ENCODE results near the gene AK1. TPM values are rescaled to one million over a fixed set of nuclear protein-coding genes. Genes with fewer than 3 reads are reported as not detected.

The AK1 gene
- total and polyA plus RNA-seq, 10 of the 15 experiments (the other 5 are each of a cell fraction or from before 2014, with no cell fraction given): 0.23 to 3.1 (median 1.8) TPM

DNA sequence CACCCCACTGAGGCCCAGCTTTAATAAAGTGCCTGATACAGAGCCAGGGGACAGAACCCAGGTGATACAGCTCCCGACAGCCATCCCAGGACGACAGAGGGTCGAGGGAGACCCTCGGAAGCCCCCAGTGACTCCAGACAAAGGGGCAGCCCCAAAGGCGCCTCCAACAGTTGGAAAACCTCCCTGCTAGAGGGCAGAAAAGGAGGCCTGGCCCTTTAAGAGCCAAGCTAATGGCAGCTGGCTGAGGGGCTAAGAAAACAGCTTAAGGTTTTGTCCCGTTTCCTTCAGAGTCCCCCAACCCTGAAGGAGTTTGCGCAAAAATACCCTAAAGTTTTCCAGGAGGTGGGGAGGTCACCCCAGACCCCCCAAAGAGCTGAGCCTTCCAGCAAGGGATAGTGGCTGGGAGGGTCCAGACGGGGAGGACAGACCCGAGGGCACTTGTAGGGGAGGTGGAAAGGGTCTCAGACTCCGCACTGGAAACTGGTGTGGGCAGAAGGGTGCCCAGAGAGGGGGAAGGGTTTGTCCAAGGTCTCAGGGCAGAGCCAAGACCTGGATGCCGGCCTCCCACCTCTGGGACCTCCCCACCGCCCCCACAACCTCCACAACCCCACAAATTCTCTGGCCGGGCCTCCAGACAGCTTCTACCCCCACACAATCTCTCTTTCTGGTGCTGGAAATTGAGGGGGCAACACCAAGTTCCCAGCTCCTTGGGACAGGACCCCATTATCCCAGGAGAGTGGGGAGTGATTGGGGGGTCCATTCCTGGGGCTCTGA lies 8.2 kb upstream of the AK1 start:
- H3K9ac ChIP-seq (ENCODE audit: control insufficient read depth, insufficient read depth, low read length): no peak overlapping the region
- 47% methylated on average over 13 of the region's 13 CpGs for WGBS (ENCODE audit: insufficient coverage, insufficient replicate concordance, low lambda C conversion rate, missing lambda C conversion rate)
- POLR2A ChIA-PET: interaction anchor here (0.6 to 1.3 kb wide), 5 partner anchors 9 to 990 kb away, joined by 3 to 4 read pairs (median 4); no protein-coding TSS in a partner anchor

More for the DNA sequence above, 8.2 kb upstream of the AK1 start:
- ChIA-PET CTCF (interaction anchor here (1.3 to 1.4 kb wide), 2 partner anchors 35 to 151 kb away, joined by 5 read pairs; partner anchors contain the start of gene TOR2A), RAD21 (ENCODE audit: unreplicated experiment) (no interaction called here), SMC1A (ENCODE audit: uncharacterized antibody, unreplicated experiment) (no interaction called here)
- Histone ChIP-seq H3K4me1 (ENCODE audit: control insufficient read depth, insufficient read depth, low read length) (no peaks in the 10 kb centered on the region; the same call in 1 of the 2 replicates), H3K4me3 (no peak overlapping the region), H3K9me3 (replicated peaks; ENCODE audit: control insufficient read depth, insufficient read depth, low read length) (no peaks in the 10 kb centered on the region), H3K36me3 (ENCODE audit: control insufficient read depth in 2 of 2, insufficient read depth in 2 of 2, low read length in 1 of 2) (peaks cover 4 to 9% of the 10 kb centered on the region in 2 experiments; a peak in 3 of 4 replicates), H3K27me3 (replicated peaks in 1 of 2; ENCODE audit: control insufficient read depth in 2 of 2, insufficient read depth in 2 of 2, low read length in 1 of 2) (no peaks in the 10 kb centered on the region), H2AFZ (ENCODE audit: control insufficient read depth, low read depth, low read length) (no peak overlapping the region), H3K27ac (ENCODE audit: control insufficient read depth, insufficient read depth) (no peak overlapping the region), H3K4me2 (ENCODE audit: control insufficient read depth, insufficient read depth) (no peak overlapping the region), H3K79me2 (ENCODE audit: control insufficient read depth, insufficient read depth, low read length) (no peaks in the 10 kb centered on the region), H4K20me1 (ENCODE audit: control insufficient read depth, insufficient read depth) (no peaks in the 10 kb centered on the region)
- no peak for ATAC-seq
- no peak for FAIRE-seq
- intact Hi-C loops (cut with micrococcal nuclease; ENCODE audit: unreplicated experiment) (no loop called here), in situ Hi-C loops (cut with MboI) (no loop called here)
- DNase-seq (ENCODE audit: low read depth, low spot score): no peak
- TF ChIP-seq, protein P1, sequence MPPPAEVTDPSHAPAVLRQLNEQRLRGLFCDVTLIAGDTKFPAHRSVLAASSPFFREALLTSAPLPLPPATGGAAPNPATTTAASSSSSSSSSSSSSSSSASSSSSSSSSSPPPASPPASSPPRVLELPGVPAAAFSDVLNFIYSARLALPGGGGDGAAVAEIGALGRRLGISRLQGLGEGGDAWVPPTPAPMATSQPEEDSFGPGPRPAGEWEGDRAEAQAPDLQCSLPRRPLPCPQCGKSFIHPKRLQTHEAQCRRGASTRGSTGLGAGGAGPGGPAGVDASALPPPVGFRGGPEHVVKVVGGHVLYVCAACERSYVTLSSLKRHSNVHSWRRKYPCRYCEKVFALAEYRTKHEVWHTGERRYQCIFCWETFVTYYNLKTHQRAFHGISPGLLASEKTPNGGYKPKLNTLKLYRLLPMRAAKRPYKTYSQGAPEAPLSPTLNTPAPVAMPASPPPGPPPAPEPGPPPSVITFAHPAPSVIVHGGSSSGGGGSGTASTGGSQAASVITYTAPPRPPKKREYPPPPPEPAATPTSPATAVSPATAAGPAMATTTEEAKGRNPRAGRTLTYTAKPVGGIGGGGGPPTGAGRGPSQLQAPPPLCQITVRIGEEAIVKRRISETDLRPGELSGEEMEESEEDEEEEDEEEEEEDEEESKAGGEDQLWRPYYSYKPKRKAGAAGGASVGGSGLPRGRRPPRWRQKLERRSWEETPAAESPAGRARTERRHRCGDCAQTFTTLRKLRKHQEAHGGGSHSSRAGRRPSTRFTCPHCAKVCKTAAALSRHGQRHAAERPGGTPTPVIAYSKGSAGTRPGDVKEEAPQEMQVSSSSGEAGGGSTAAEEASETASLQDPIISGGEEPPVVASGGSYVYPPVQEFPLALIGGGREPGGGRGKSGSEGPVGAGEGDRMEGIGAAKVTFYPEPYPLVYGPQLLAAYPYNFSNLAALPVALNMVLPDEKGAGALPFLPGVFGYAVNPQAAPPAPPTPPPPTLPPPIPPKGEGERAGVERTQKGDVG (CRISPR knock-in tag; IDR thresholded peaks at IDR 0.05): no peak
- TF ChIP-seq RB1 (IDR thresholded peaks at IDR 0.05; ENCODE audit: borderline replicate concordance) (no peak), ZSCAN29 (IDR thresholded peaks at IDR 0.05) (no peak), JUND (IDR thresholded peaks at IDR 0.05; ENCODE audit: low read depth, low read length) (no peak), STAT1 (conservative IDR thresholded peaks at IDR 0.05) (no peak), NBN (IDR thresholded peaks at IDR 0.05) (no peak)
- TF ChIP-seq, protein P2, sequence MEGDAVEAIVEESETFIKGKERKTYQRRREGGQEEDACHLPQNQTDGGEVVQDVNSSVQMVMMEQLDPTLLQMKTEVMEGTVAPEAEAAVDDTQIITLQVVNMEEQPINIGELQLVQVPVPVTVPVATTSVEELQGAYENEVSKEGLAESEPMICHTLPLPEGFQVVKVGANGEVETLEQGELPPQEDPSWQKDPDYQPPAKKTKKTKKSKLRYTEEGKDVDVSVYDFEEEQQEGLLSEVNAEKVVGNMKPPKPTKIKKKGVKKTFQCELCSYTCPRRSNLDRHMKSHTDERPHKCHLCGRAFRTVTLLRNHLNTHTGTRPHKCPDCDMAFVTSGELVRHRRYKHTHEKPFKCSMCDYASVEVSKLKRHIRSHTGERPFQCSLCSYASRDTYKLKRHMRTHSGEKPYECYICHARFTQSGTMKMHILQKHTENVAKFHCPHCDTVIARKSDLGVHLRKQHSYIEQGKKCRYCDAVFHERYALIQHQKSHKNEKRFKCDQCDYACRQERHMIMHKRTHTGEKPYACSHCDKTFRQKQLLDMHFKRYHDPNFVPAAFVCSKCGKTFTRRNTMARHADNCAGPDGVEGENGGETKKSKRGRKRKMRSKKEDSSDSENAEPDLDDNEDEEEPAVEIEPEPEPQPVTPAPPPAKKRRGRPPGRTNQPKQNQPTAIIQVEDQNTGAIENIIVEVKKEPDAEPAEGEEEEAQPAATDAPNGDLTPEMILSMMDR (IDR thresholded peaks at IDR 0.05 in 2 of 3, conservative IDR thresholded peaks at IDR 0.05 in 1 of 3; ENCODE audit: control insufficient read depth in 2 of 3, extremely low read depth in 1 of 3, insufficient read depth in 1 of 3, low read depth in 3 of 3, low read length in 3 of 3): no peak
- BruUV-seq (replicated peaks): no TSS peak

Data from GM12878 (cell line).